ENCODE data around the gene HDAC9.
A peak's percentile ranks its signal among the peaks of the same experiment; 100 is the strongest.

Gene HDAC9

DNA sequence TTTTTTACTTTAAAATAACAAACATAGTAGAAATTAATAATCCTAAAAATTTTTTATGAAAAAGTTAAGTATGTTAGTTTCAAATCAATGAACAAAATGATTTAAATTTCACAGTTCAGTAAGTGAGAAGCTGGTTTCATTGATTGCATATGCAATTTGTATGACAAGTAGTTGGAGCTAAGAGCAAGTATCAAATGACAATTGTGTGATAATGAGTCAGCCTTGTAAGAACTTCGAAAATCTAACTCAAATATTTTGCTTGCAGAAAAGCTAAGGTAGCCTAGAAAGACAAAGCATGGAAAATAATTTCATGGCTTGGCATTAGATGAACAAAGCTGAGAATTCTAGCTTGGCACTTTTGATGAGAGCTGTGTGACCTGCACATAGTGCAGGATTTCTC, 111.5 kb downstream of the HDAC9 start:
- no peak for DNase-seq

DNA sequence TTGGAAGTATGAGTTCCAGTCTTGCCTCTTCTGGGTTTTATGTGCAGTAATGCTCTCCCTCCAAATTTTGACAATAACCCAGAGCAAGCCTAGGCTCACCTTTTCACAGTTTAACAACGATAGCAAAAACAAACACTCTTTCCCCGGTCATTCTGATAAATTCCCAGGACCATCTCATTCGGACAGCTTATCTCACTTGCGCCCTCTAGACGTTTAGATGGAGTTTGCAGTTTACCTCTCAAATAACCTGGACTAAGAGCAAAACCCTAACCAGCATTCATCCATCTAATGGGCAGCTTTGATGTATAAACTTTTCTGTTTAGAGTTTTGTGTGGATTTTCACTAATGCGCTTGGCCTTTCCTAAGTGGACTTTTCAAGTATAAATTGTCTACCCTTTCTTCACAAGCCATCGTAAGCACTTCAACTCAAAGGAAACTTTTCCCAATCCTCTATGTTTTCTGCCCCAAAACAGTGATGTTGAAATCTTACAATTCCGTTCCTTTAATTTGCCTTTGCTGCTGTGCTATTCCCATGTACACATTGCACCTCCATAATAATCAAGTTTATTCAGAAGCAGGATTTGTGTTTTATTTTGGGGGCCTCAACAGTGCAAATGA, 114.9 kb downstream of the HDAC9 start:
- no peak for DNase-seq

DNA sequence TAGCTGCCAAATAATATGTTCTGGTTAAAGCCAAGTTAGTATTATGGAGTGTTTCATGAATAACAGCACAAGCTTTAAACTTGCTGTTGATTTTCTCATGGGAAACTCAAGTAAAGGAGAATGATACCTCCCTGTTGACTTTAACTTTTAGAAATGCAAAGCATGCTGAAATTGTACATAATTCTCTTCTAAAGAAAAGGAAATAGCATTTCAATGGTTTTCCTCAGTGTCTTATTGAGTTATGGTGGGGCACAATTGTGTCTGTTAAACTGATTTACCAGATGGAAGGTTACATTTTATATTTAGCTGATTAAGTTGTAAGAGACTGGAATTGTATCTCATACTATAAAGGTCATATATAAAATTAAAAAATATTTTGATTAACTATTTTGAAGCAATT, 119.3 kb downstream of the HDAC9 start:
- no peak for DNase-seq

DNA sequence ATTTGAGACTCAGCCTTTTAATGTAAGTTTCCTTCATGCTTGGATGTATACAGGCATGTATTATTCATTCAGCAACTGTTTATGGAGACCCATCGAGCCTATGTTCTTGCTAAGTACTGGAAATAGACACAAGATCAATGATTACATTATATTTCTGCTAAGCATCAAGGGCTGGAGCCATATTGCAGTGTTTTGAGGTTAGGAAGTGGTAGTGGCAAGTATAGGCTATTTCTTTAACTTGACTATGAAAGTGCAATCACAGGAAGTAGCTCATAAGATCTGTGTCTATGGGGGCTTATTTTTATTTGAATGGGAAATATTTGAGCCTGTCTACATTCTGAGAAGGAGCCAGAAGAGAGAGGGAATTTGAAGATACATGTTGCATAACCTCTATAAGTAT, 123.8 kb downstream of the HDAC9 start:
- DNase-seq, result no peak

DNA sequence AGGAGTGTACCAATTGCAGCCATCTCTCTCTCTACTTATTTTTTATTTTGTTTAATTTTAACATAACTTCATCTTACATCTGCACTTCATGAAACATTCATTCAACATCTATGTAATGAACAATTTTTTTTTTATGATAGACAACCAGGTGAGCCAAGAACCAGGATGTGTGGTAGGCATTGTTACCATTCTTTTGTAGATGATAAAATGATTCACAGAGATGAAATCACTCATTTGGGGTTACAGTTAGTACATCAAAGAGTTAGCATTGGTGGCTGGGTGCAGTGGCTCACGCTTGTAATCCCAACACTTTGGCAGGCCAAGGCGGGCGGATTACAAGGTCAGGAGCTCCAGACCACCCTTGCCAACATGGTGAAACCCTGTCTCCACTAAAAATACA, 127.8 kb downstream of the HDAC9 start:
- no peak for DNase-seq

DNA sequence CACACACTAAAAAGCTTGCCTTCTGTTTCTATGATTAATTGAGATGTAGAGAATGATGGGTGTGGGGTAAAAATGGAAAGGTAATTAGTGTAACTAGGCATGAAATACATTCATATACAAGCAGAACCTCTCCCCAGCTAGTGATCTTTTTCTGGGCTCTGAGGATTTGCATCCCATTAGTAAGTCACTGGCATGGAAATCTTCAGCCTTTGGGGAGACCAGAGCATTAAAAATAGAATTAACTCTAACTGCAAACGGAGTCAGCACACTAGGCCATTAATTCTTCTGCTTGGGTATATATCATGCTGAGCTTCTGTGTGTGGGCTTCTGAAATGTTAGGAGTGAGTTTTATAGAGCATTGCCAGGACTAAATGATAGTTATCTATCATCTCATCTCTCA, 128.9 kb downstream of the HDAC9 start:
- no peak for DNase-seq

DNA sequence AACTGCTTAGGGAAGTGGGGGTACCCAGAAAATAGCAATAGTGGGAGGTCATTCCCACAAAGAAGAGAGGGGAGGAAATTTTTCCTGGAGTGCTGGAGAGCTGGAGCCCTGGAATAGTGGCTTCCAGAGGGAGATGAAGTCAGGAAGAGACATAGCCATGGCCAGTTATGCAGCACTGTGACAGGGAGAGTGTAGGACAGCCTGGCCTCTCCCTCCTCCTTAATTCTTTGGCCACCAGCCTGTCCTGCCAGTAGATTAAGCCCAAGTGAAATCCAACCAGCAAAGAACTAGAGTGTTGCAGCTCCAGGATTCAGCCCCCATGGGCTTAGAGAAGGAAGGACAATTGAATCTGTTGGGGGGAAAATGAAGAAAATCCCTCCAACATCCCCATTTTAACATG, 130.5 kb downstream of the HDAC9 start:
- DNase-seq, result no peak

DNA sequence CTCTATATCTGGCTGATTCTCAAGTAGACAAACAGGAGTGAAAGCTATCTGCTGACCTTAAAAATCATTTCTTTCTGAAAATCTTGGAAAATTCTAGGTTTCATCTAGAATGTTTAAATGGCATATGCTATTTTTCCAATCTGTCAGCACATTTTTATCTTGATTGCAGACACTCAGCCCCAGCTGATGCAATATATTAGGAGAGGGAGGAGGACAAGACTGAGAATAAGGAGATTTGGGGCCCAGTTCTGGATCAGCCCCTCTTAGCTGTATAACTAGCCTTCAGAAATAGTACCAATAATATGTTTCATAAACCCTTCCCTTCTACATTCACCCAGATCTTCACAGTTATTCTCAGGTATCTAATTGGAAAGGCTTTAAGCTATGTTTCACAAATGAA, 131.2 kb downstream of the HDAC9 start:
- no peak for DNase-seq

DNA sequence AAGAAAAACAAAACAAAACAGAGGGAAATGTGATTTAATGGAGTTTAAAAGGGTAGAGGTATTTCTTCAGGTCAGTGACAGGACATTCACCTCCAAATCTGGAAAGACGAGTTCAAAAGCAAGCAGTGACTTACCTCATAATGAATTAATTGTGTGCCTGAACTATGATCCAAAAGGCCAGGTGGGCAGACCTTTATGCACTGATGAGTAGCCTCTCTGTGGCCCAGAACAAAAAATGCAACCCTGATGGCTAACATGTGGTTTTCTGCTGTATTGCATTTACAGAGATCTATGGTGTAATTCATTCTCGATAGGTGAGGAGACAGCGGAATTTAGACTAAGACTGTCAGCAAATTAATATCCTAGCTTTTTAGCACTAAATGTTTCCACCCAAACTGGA, 142.0 kb downstream of the HDAC9 start:
- no peak for DNase-seq

DNA sequence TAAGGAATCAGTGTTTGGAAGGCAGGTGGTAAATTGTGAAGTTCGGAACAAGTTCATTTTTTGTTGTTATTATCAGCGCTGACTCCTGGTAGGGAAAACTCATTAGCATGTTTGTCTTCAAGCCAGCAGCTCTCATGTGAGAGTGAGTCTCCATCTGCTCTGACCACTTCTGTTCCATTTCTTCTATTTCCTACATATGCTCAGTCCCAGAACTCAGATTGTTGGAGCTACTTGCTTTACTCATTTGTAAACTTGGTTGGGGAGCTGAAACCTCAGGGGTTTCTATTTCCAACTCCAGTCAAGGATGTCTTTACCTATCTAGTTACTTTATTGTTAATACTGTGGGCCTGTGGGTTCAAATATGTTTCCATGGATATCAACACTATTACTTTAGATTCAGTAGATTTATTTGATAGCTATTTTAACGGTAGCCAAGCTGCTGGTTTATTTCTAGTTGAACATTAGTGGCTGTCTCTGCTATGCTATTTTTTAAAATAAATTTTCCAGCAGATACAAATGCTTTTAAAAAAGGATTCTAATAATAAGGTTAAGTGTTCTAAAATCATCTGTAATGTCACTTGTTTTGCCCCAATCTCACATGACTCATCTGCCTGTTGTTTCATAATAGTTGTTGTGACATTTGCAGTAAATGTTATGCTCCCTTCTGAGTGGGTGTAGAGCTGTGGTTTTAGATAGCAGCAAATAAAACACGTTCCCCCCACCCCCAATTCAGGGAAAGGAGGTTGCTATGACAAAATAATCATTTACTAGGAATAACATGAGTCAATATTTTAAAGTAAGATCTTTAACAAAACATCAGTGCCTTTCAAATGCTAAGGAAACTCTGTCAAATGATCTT, 143.3 kb downstream of the HDAC9 start:
- no peak for DNase-seq

DNA sequence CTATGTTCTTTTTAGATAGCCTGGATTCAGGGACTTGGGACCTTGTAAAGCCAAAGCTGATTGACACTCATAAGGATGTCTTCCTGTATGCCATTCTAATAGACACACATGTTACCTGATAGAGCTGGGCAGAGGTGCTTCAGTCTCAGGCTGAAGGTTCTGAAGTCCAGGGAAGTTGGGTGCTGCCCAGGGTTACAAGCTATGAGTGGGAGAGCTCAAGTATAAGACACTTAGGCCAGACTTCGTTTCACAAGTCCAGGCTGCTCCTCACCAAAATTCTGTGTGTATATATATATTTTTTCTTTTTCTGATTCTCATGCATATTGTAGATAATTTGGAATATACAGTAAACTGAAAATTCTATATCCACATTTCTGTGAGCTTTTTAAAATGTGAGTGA, 144.2 kb downstream of the HDAC9 start:
- DNase-seq, result no peak

DNA sequence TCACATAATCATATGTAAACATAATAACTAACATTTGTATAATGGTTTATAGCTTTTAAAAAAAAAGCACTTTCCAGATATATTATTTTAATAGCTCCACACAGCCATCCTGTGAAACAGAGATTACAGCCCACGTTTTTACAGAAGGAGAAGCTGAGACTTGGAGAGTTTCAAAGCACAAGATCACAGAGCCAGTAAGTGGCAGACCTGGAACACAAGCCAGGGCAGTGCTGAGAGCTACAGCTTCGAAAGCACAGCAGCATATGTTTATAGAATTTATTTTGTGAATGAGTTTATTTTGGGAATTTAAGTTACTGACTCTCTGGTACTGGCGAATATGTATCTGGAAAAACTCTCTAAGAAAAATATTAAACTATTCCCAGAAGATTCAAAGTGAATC, 149.4 kb downstream of the HDAC9 start:
- no peak for DNase-seq

DNA sequence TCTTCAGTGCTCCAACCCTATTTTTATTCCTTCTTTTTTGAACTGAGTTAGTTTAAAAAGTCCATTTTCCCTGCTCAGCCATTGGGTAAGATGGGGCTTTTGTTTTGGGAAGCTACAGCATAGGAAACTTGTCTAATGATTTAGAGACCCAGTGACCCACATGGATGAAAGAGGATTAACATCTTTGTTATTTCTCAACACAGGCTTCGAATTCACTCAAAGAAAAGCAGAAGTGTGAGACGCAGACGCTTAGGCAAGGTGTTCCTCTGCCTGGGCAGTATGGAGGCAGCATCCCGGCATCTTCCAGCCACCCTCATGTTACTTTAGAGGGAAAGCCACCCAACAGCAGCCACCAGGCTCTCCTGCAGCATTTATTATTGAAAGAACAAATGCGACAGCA, 152.0 kb downstream of the HDAC9 start:
- no peak for DNase-seq

DNA sequence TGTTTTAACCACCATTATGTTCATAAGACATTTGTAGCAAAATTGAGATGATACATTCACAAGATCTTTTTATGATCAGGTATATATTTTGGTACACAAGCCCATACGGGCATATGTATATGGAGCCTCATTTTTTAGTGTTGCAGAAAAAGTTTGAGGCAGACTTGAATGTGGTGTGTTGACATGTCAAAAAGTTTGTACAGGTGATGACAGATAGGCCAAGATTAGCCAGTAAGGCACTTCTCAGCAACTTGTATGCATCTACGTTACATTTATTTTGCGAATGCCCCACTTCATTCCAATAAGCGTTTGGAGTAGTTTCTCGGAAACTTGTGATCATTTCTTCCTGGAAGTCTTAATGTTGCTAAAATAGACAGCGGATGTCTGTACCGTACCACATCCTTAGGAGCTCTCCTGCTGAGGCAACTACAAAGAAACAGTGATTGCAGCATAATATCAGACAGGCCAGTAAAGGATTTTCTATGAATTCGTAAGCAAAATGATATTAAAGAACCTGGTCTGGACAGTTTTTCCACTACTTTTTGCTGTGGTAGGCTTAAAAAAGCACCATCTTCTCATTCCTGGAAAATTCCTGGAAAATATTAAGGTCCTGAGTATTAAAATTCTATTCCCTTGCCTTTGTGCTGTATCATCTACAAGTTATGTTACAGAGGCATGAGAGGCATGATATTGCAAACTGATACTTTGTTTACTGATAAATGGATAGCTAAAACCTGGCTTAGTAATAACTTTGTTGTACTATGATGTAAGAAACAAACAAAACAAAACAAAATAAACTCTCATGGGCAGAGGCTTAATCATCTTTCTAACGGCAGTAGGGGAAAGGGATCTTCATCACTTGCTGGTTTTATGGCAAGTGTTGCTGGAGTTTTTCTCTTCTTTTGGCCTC, 153.6 kb downstream of the HDAC9 start:
- no peak for DNase-seq

DNA sequence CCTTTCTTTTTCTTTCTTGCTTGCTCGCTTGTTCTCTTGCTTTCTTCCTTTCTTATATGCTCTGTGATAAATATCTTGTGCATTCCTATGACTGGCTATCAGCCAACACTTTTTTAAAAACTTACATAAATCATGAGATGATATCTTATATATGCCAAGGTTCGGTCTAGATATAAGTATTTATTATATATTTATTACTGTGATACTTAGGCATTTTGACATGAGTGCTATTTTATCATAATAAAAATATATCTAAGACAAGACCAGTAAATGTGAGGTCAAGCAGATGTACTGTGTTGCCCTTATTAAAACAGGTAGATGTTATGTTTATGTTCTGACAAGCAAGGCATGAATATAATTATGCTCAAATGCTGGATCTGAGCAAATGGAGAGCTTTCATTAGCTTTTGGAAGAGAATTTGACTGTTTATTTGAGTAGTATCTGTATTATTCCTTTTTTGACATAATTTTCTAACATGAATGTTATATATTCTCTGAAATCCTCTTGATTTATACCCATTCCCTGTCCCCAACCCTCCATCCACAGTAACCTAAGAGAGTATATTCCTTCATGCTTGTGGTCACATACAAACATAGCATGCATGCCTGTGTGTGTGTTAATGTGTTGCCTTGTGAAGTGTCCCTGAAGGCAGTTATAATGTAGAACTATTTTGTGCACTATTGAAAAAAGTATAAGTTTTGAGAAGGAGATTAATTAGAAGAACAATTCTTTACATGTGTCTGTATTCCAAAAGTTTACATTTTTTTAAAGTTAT, 158.0 kb downstream of the HDAC9 start:
- no peak for DNase-seq

DNA sequence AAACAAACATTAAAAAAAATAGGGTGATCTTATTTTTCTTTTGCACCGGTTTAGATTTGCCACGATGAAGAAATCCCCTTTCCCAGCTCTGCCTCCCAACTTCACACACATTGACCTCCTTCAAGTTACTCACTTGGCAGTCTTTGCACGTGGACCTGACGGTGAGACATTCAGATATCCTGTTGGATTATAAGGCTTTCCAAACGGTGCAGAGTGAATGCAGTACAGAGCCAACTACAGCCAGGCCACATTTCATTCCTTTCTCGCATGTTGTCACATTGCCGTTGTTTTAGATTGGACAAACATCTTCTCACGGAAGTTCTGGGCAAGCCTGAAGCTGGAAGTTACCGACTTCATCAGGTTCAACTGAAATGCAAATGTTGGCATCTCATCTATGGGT, 159.2 kb downstream of the HDAC9 start:
- no peak for DNase-seq

DNA sequence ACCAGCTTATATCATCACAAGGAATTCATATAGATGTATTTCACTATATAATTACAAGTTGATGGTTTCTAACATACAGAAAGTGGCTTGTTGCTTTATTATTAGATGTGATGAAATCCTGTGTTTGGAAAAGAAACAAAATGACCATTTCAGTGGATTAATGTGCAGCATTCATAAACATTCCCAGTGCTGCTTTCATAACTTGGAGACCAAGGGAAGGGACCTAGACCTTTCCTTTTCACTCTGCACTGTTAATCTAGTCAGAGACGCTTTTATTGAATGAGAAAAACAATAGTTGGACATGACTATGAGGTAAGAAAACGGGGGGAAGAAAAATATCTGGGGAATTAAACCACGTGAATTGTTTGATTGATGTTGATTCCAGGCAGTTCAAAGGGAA, 160.0 kb downstream of the HDAC9 start:
- no peak for DNase-seq

DNA sequence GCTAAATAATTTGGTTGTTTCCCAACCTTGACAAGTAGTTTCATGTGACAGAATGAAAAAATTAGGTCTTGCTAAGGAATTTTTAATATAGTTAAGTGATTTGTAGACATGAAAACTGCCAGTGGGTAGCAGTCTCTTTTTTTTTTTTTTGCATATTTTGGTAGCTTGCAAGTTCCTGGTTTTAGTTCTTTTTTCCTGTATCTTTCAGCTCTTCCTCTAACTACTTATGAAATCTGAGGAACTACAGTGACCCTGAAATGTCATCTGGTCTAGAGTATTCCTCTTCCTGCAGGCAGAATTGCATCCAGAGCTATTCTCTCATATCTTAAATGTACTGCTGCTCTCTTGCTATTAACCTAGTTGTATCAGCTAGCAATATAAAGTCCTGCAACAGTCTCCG, 160.4 kb downstream of the HDAC9 start:
- no peak for DNase-seq

DNA sequence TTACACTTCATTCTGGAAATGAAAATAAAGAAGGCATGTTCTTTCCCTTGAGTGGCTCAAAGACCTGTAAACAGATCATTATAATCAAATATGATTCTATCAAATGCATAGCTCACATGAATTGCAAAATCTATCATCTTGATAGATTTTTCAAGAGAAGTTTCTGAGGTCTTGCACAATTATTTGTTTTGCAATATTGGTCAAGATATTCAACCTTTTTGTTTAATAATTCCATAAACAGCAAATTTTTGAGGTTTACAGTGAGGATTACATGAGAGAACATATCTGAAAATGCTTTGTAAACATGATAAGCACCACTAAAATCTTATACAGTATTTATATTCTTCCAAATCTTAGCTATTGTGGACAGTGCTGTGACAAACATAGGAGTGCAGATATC, 160.8 kb downstream of the HDAC9 start:
- DNase-seq, result no peak

DNA sequence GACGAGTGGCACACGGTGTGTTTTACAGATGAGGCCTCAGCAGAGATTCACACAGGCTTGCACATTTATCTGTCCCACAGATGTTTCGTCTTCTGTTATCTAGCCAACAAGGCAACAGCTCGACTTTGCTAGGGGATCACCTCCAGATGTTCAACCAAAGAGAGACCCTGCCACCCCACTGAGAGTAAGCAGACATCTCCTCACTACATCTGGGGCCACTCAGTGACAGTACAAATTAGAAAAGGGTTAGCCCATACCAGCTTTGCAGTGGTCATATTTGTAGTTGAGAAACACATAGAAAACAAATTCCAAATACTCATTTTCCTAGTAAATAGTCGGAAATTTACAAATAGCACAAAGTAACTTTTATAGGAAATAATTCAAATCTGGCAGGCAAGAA, 164.2 kb downstream of the HDAC9 start:
- DNase-seq, result no peak

DNA sequence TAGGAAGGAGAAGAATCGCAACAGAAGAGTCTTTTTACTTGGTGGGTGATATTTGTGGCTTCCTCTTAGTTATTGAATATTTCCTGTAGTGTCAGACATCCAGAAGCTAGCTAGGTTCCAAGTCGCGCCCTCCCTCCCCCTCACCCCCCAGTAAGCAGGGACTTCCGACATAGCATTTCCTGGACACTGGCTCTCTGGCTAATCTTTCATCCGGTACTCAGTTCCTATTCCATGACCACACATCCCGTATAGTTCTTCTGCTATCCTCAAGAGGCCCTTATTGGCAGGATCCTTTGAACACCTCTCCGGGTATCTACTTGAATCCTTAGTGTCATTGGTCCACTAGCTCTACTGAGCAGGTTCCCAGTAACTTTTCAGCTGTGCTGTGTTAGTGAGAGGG, 167.8 kb downstream of the HDAC9 start:
- no peak for DNase-seq

DNA sequence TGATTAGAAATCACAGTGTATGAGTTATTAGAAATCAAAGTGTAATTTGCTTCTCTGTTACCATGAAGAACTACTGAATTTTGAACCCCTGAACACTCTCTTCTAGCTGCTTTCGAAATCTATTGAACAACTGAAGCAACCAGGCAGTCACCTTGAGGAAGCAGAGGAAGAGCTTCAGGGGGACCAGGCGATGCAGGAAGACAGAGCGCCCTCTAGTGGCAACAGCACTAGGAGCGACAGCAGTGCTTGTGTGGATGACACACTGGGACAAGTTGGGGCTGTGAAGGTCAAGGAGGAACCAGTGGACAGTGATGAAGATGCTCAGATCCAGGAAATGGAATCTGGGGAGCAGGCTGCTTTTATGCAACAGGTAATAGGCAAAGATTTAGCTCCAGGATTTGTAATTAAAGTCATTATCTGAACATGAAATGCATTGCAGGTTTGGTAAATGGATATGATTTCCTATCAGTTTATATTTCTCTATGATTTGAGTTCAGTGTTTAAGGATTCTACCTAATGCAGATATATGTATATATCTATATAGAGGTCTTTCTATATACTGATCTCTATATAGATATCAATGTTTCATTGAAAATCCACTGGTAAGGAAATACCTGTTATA, 170.7 kb downstream of the HDAC9 start:
- DNase-seq, result peak; percentile 62 to 69

All from activated CD4-positive, alpha-beta T cell treated with anti-CD3 and anti-CD28 coated beads, Interleukin-2, amount 50 U/mL, for 48 hours (primary cell).